Neural cell (in vitro differentiated cells): ENCODE results near the gene UHRF1.

Source experiments
- CTCF ChIP-seq: fragments of 450-650 bp; IDR thresholded peaks from 2 replicates; pipeline ENCODE4 v1.5.1; 2014; ENCODE audit warnings: antibody characterized with exemption, mild to moderate bottlenecking, moderate library complexity; ENCODE audit not compliant: poor library complexity, severe bottlenecking
- EP300 ChIP-seq: fragments of 450-650 bp; conservative IDR thresholded peaks from 2 replicates; pipeline ENCODE4 v1.6.1; 2014; ENCODE audit warnings: antibody characterized with exemption, mild to moderate bottlenecking, moderate library complexity; ENCODE audit not compliant: poor library complexity, severe bottlenecking
- EZH2 ChIP-seq: fragments of 200-600, 300-800 bp; shearing (Covaris generic), sonication (generic); IDR thresholded peaks from 2 replicates; pipeline ENCODE4 v1.6.1; 2014; ENCODE audit warnings: antibody characterized with exemption, low read length, borderline replicate concordance, mild to moderate bottlenecking; ENCODE audit not compliant: insufficient read depth, poor library complexity, severe bottlenecking
- MXI1 ChIP-seq: fragments of 450-650 bp; conservative IDR thresholded peaks from 2 replicates; pipeline ENCODE4 v1.6.1; 2014; ENCODE audit warnings: antibody characterized with exemption, mild to moderate bottlenecking; ENCODE audit not compliant: poor library complexity, severe bottlenecking
- POLR2AphosphoS5 ChIP-seq: IDR thresholded peaks from 2 replicates; pipeline ENCODE4 v1.6.1; 2012
- REST ChIP-seq: IDR thresholded peaks from 2 replicates; pipeline ENCODE4 v1.6.1; 2012; ENCODE audit warnings: borderline replicate concordance
- SMC3 ChIP-seq: fragments of 450-650 bp; conservative IDR thresholded peaks from 2 replicates; pipeline ENCODE4 v1.6.1; 2014; ENCODE audit warnings: antibody characterized with exemption, mild to moderate bottlenecking, moderate library complexity; ENCODE audit not compliant: poor library complexity
- TAF1 ChIP-seq: IDR thresholded peaks from 2 replicates; pipeline ENCODE4 v1.6.1; 2012; ENCODE audit warnings: low read depth

- TF ChIP-seq CTCF (no peak), MXI1 (no peak), EZH2 (no peak), EP300 (no peak), SMC3 (no peak), TAF1 (no peak), POLR2AphosphoS5 (no peak), REST (no peak)
These were observed 92.3 kb downstream of the UHRF1 start for GRCh38 chr19:5001615-5002014.
